GM18507 (cell line): Measurements from ENCODE around the gene NOD2.
A peak's percentile ranks its signal among the peaks of the same experiment; 100 is the strongest.

Experiments used
- DNase-seq: peaks from one replicate; pipeline ENCODE4 v3.0.0; 2011; ENCODE audit warnings: low read depth; ENCODE audit not compliant: insufficient read length; ENCODE audit errors: extremely low spot score
- FAIRE-seq: peaks from 2 replicates; lab custom pipeline; 2011; peaks lifted over from hg19 to GRCh38; lab: Jason Lieb, UNC

NOD2 gene

GRCh38 chr16:50668368-50669008, 24.9 kb upstream of the NOD2 start:
- no peak for FAIRE-seq
- DNase-seq: no peak

GRCh38 chr16:50669741-50670140, 23.7 kb upstream of the NOD2 start:
- FAIRE-seq (no peak), DNase-seq (no peak)

- no peak for DNase-seq
- no peak for FAIRE-seq
These were observed 22.9 kb upstream of the NOD2 start for GRCh38 chr16:50670476-50670875.

- FAIRE-seq: peak; percentile 64
- no peak for DNase-seq
These were observed 21.7 kb upstream of the NOD2 start for GRCh38 chr16:50671644-50672260.

GRCh38 chr16:50673496-50674275, 19.7 kb upstream of the NOD2 start:
- DNase-seq (no peak), FAIRE-seq (no peak)

GRCh38 chr16:50674831-50675230, 18.6 kb upstream of the NOD2 start:
- no peak for FAIRE-seq
- DNase-seq: no peak

DNA sequence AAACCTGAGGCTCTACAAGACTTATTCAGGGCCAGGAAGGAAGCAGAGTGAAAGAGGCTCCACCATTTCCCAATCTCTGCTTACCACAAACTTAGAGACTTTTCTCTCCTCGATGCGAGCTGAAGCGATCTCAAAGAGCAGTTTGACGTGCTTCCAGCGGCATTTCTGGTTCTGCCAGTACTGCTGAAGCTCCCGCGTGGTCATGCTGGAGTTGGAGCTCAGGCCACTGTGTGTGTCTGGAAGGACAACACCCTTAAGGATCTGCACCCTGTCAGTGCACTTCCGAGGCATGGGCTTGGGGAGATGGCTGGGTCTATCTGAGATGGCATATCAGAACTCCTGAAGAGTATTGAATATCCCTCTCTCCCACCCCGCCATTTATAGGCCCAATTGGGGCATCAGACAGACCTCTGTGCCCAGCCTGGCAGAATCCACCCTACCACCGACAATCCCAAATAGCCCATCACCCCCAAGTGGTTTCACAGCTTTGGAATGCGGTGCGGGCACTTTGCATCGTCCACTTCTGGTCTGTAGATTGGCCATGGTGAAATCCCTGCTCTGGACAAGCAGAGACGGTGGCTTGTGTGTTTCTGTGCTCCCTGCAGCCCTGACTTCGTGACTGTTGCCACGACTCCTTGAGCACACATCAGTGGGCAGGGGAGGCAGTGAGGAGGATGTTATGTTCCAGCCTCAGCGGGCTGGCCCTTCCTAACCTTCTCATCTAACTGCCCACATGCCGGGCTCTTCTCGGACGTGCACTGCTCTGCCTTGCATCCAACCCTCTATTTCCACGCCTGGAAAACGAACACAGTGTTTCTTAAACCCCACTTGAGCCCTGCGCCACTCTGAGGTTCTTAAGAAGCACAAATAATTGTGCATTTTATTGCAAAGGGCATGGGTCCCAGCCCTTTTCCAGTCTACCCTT, 17.5 kb upstream of the NOD2 start:
- FAIRE-seq: no peak
- no peak for DNase-seq

DNA sequence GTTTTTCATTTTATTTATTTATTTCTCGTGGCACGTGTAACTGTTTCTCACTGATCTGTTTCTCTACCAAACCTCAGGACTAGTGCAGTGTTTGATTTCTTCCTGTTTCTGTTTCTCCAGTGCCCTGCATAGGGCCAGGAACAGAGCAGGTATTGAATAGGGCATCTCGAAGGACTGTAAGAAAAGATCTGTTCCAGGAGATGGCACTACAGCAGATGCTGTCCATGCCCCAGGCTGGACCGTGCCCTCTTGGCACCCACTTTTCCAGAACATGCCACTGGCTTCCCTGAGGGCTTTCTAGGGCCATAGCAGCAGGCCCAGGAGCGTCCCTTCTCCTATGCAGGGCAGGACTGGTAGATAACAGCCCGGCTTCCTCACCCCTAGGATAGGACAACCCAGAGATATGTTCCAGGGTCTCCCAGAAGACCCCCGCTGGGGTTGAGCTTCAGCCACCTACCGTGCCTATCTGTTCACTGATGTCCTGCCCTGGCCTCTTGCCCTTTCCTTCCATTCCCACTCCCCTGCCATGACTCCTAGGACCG, 16.7 kb upstream of the NOD2 start:
- DNase-seq (no peak), FAIRE-seq (no peak)

GRCh38 chr16:50677351-50677750, 16.1 kb upstream of the NOD2 start:
- FAIRE-seq (peak; percentile 46), DNase-seq (no peak)

DNA sequence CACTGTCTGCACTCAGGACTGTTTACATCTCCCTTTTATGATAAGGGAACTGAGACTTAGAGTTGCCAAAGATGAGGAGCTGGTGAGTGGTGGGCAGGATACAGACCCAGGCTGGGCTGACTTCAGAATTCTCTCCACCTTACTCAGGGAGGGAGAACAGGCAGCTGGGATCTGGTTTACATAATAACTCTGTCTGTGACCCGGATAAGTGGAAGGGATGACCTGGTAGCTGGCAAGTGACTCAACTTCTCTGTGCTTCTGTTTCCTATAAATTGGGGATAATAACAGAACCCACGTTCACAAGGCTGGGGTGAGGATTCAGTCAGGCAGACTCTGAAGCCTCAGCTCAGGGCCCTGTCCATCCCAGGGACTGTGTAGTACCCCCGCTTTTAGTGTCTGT, 14.9 kb upstream of the NOD2 start:
- FAIRE-seq (no peak), DNase-seq (no peak)

- FAIRE-seq (no peak), DNase-seq (no peak)
These were observed 14.1 kb upstream of the NOD2 start for GRCh38 chr16:50679266-50679665.

DNA sequence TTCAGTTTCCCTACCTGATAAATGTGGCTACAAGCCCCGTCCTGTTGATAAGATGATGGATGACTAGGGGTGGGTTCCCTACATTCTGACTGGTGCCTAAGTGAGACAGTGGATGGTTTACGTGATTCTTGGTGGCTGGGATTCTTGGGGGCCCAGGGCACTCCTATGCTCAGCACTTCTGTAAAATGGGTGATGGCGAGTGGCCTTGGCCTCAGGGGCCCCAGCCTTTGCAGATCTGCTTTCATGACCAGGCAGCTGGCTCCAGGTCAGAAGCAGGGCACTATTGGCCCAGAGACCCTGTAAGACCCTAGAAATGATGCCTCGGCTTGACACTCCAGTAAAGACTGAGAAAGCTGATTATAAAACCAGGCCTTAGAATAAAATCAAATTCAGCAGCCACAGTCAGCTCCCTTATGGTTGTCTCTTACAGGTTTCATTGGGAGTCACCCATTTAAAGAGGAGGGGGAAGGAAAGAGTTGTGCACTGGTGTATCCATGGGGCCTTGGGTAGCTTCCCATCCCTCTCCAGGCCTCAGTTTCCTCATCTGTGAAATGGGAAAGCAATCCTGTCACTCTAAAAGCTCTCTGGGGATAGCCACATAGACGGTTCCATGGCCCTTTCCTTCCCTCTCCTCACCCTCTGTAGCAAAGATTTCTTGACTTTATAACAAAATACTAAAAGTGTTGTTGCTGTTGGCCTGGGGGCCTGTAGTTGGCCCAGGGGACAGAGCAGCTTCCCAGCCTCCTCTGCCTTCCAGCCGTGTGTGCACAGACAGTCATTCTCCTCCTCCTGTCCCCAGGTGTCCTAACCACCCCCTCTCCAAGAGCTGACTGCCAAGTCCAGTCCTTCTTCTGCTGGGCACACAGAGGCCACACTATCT, 13.5 kb upstream of the NOD2 start:
- DNase-seq (no peak), FAIRE-seq (no peak)

DNA sequence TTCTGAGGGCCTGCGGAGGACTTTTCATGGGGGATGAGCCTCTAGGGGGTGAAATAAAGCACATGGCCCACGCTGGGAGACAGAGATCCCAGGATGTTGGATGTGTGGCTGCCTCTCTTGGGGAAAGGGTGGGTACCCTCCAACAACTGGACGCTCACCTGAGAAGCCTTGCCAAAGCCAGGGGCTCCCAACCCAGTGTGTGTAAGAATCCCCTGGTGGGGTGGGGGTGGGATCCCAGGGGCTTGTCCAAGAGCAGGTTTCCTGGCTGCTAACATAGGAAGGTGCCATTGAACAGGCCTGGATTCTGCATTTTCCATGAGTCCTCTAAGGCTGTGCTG, 12.9 kb upstream of the NOD2 start:
- FAIRE-seq (peak; percentile 55), DNase-seq (no peak)

- DNase-seq: no peak
- FAIRE-seq: peak; percentile 96
These were observed 12.2 kb upstream of the NOD2 start, which contains the start of gene SNX20 for GRCh38 chr16:50681021-50681885. SNX20 (minus strand) TSS chr16:50681312; CDS start chr16:50677526, 3,786 bp downstream.

DNA sequence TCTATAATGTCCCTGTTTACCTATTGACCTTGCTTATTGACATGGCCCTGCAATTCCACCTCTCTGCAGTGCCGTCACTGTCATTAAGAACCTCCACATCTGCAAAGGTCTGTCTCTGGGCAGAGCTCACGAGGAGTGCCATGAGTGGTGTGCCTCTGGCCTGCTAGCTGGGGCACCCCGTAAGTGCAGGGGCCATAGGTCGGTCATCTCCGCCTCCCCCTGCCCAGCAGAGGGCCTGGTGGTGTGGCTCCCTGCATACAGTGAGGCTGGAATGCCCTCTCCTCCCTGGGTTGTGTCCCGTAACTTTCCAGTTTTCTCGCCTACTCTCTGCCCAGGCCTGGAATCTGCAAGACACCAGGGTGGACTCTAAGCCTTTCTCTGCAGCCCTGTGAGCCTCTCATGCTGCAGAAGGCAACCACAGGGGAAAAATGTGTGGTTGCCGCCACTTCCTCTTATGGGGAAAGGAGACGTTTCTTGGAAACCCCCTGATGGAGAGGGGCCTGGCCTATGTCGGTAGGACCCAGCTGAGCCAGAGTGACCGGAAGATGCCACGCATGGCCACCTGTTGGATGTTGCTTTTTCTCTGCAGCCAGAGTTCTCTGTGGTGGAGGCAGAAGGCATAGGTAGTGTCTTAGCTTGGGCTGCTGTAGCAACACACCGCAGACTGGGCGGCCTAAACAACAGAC, 9.6 kb upstream of the NOD2 start:
- peak; percentile 99 for FAIRE-seq
- DNase-seq: no peak

DNA sequence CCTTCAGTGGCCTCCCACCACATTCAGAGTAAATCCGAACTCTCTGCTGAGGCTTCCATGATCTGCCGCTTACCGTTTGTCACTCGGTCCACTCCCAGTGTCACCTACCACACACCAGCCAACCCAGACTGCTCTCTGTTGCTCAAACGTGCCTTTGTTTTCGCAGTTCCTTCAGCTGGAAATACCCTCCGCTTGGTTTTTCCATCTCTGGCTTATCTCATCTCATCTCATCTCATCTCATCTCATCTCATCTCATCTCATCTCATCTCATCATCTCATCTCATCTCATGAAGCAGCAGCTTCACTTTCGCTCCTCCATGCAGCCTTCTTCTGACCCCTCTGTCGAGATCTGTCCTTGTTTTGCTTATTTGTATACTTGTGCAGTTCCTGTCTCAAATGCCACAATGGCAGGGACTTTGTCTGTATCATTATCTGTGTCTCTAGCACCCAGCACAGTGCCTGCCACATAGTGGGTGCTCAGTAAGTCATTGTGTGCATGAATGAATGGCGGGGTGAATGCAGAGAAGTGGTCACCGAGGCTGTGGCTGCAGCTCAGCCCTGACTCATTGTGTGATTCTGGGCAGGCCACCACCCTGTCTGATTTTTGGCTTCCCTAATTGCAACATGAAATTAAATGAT, 8.5 kb upstream of the NOD2 start:
- DNase-seq (no peak), FAIRE-seq (peak; percentile 79)
